Endothelial cell of umbilical vein (primary cell): ENCODE results near the gene TXNDC17. TPM values are rescaled to one million over a fixed set of nuclear protein-coding genes. Genes with fewer than 3 reads are reported as not detected.

ENCODE experiments used
- BruUV-seq: library from RNA; stranded (reverse); fragments of 400-500 nt; replicated peaks from 2 replicates; lab custom pipeline; 2021; lab: Mats Ljungman, UMichigan
- CTCF ChIA-PET: fragments of 300-600, 350-600 bp; sonication (Branson Sonifier 250); formaldehyde crosslinking; loops from one replicate; lab custom pipeline; 2021; ENCODE audit warnings: antibody characterized with exemption, inconsistent platforms; lab: Charles Lee
- POLR2A ChIA-PET: fragments of 300-600, 350-600 bp; sonication (Branson Sonifier 250); formaldehyde crosslinking; loops from one replicate; lab custom pipeline; 2021; ENCODE audit warnings: antibody characterized with exemption, inconsistent platforms; lab: Charles Lee
- DNase-seq: peaks from one replicate; pipeline ENCODE4 v3.0.0-alpha.2; 2011; ENCODE audit warnings: low read depth, low spot score
- FAIRE-seq: peaks from 2 replicates; lab custom pipeline; 2011; peaks lifted over from hg19 to GRCh38; lab: Jason Lieb, UNC
- H2AFZ ChIP-seq: 2 replicates; pipeline ENCODE4 v1.6.0; 2012; ENCODE audit warnings: low read depth, low read length, control low read depth, inconsistent platforms
- H3K27ac ChIP-seq: 2 replicates; pipeline ENCODE4 v1.5.1; 2011; ENCODE audit warnings: low read depth, mild to moderate bottlenecking, control low read depth, low read length, moderate library complexity; ENCODE audit not compliant: insufficient read depth
- H3K27me3 ChIP-seq, 2 experiments: 2 replicates each; pipeline versions ENCODE4 v1.6.0 to v1.6.1; 2011; ENCODE audit warnings: low read length in 2 of 2, mixed read lengths in 1 of 2; ENCODE audit not compliant: control insufficient read depth in 2 of 2, insufficient read depth in 2 of 2
- H3K36me3 ChIP-seq, 2 experiments: 2 replicates in 1 of 2; 3 replicates in 1 of 2; pipeline ENCODE4 v1.5.1; 2011; ENCODE audit warnings: low read length in 2 of 2, mild to moderate bottlenecking in 1 of 2, moderate library complexity in 1 of 2; ENCODE audit not compliant: control insufficient read depth in 2 of 2, insufficient read depth in 2 of 2; ENCODE audit errors: extremely low read depth in 1 of 2
- H3K4me1 ChIP-seq: 3 replicates; pipeline ENCODE4 v1.5.1; 2011; ENCODE audit warnings: mild to moderate bottlenecking, low read length; ENCODE audit not compliant: control insufficient read depth, insufficient read depth; ENCODE audit errors: extremely low read depth
- H3K4me2 ChIP-seq: 2 replicates; pipeline ENCODE4 v1.6.1; 2011; ENCODE audit warnings: low read length, control low read depth, mixed read lengths; ENCODE audit not compliant: insufficient read depth
- H3K4me3 ChIP-seq, 3 experiments: fragments of 200-600 bp in 1 of 3; sonication (generic), shearing (Covaris generic) in 1 of 3; replicated peaks in 1 of 3; 2 replicates each; pipeline ENCODE4 v1.5.1; 2011 to 2016; ENCODE audit warnings: control low read depth in 3 of 3, low read length in 3 of 3, mild to moderate bottlenecking in 2 of 3, inconsistent platforms in 1 of 3, low read depth in 1 of 3, moderate library complexity in 1 of 3; ENCODE audit not compliant: insufficient read depth in 1 of 3
- H3K79me2 ChIP-seq: 2 replicates; pipeline ENCODE4 v1.6.0; 2012; ENCODE audit warnings: low read length, inconsistent platforms; ENCODE audit not compliant: control insufficient read depth, insufficient read depth
- H3K9ac ChIP-seq: replicated peaks from 2 replicates; pipeline ENCODE3; 2011; ENCODE audit warnings: low read length, control low read depth; ENCODE audit not compliant: insufficient read depth; ENCODE audit errors: extremely low read depth
- H3K9me1 ChIP-seq: replicated peaks from 3 replicates; pipeline ENCODE4 v1.6.0; 2011; ENCODE audit warnings: mild to moderate bottlenecking, low read length; ENCODE audit not compliant: control insufficient read depth, insufficient read depth; ENCODE audit errors: extremely low read depth
- H3K9me3 ChIP-seq: replicated peaks from 2 replicates; pipeline ENCODE4 v1.5.1; 2012; ENCODE audit warnings: low read length, inconsistent platforms; ENCODE audit not compliant: control insufficient read depth, insufficient read depth
- H4K20me1 ChIP-seq: replicated peaks from 2 replicates; pipeline ENCODE3; 2011; ENCODE audit warnings: mild to moderate bottlenecking, low read length; ENCODE audit not compliant: control insufficient read depth, insufficient read depth; ENCODE audit errors: extremely low read depth
- CTCF ChIP-seq, 2 donors: IDR thresholded peaks; 1 replicate in 1 of 2; 2 replicates in 1 of 2; pipeline ENCODE4 v1.5.1; 2011; ENCODE audit warnings: low read length in 2 of 2, mild to moderate bottlenecking in 2 of 2, moderate library complexity in 2 of 2, control low read depth in 1 of 2, inconsistent platforms in 1 of 2, low read depth in 1 of 2; ENCODE audit not compliant: insufficient read depth in 1 of 2; ENCODE audit errors: extremely low read depth in 1 of 2
- EZH2 ChIP-seq: IDR thresholded peaks from 2 replicates; pipeline ENCODE4 v1.6.1; 2012; ENCODE audit warnings: borderline replicate concordance, low read depth, mild to moderate bottlenecking, moderate library complexity, low read length, inconsistent platforms; ENCODE audit not compliant: severe bottlenecking
- FOS ChIP-seq: IDR thresholded peaks from 2 replicates; pipeline ENCODE4 v1.6.1; 2011; ENCODE audit warnings: mild to moderate bottlenecking, low read length, moderate library complexity, borderline replicate concordance; ENCODE audit not compliant: insufficient read depth
- GATA2 ChIP-seq: IDR thresholded peaks from 2 replicates; pipeline ENCODE4 v1.7.0; 2011; ENCODE audit warnings: low read depth, mild to moderate bottlenecking, moderate library complexity, mixed read lengths, low read length; ENCODE audit not compliant: insufficient read length, insufficient read depth
- JUN ChIP-seq: IDR thresholded peaks from 2 replicates; pipeline ENCODE4 v1.6.1; 2011; ENCODE audit warnings: borderline replicate concordance, low read depth; ENCODE audit not compliant: insufficient read length, insufficient read depth
- MAX ChIP-seq: IDR thresholded peaks from 2 replicates; pipeline ENCODE4 v1.6.1; 2011; ENCODE audit not compliant: insufficient read depth, insufficient read length
- MYC ChIP-seq: IDR thresholded peaks from one replicate; pipeline ENCODE4 v1.6.1; 2011; ENCODE audit warnings: mild to moderate bottlenecking, low read depth, low read length
- POLR2A ChIP-seq: IDR thresholded peaks from 2 replicates; pipeline ENCODE4 v1.6.1; 2012; ENCODE audit warnings: low read depth, mild to moderate bottlenecking, control low read depth, low read length
- POLR2AphosphoS5 ChIP-seq: IDR thresholded peaks from 2 replicates; pipeline ENCODE4 v1.6.1; 2012; ENCODE audit warnings: low read depth, mild to moderate bottlenecking, control low read depth, low read length, moderate library complexity; ENCODE audit not compliant: insufficient read depth
- dilution Hi-C: fragments of 300-500 bp; cut with MboI; formaldehyde crosslinking; loops from one replicate; pipeline ENCODE4 v1.15.0; 2019; ENCODE audit warnings: low sequenced_read_pairs; ENCODE audit not compliant: extremely low pct_ligation_motif_present
- intact Hi-C: fragments of 100-400 bp; cut with micrococcal nuclease; formaldehyde crosslinking; loops from one replicate; pipeline ENCODE4 v1.10.0; 2022
- polyA plus RNA-seq, 4 experiments: library from polyadenylated mRNA; depleted of rRNA in 3 of 4; stranded (reverse) in 3 of 4; unstranded in 1 of 4; fragments of >200 nt; gene quantifications; 2 replicates each; pipeline versions ENCODE4 v1.2.1 to v1.2.3, GENCODE V29; 2011 to 2012; ENCODE audit warnings: missing spikeins in 1 of 4
- total RNA-seq: library from RNA; stranded (reverse); gene quantifications from 2 replicates; pipeline ENCODE4 v1.2.3, GENCODE V29; 2021

TXNDC17 gene
- total and polyA plus RNA-seq, 2 donors (not counting 3 experiments of a cell fraction or from before 2014, with no cell fraction given), result 101 to 297 TPM

- no peaks in the 10 kb centered on the region for H4K20me1 ChIP-seq
- dilution Hi-C loops (no loop called here), intact Hi-C loops (no loop called here)
- H3K4me2 ChIP-seq, result no peak overlapping the region
- FAIRE-seq, result no peak
- no peak overlapping the region for H3K9ac ChIP-seq
- no peaks in the 10 kb centered on the region for H3K4me1 ChIP-seq
- no peak for DNase-seq
- H3K4me3 ChIP-seq, result no peak overlapping the region
- H3K79me2 ChIP-seq, result no peaks in the 10 kb centered on the region
- BruUV-seq, result no TSS peak
- H3K27me3 ChIP-seq, result no peaks in the 10 kb centered on the region
- ChIA-PET CTCF (no interaction called here), POLR2A (no interaction called here)
- no peaks in the 10 kb centered on the region for H3K9me3 ChIP-seq
- H2AFZ ChIP-seq, result no peak overlapping the region
- H3K36me3 ChIP-seq, result peaks cover 33 to 35% of the 10 kb centered on the region in 2 experiments
- TF ChIP-seq FOS (no peak), MAX (no peak), JUN (no peak), EZH2 (no peak), CTCF (IDR thresholded peaks at IDR 0.05; ENCODE audit: extremely low read depth in 1 of 2, insufficient read depth in 1 of 2, low read depth in 1 of 2, low read length in 2 of 2) (no peak), MYC (no peak), POLR2A (no peak), GATA2 (no peak), POLR2AphosphoS5 (no peak)
- H3K9me1 ChIP-seq, result no peaks in the 10 kb centered on the region
- no peak overlapping the region for H3K27ac ChIP-seq
Measured at GRCh38 chr17:6605142-6605541, 35.7 kb upstream of the TXNDC17 start.
